NCI-H1092 treated with DMSO at 0.1 percent for 48 hours (cell line): ENCODE results near the gene NAE1.
"Not testable (repeated sequence)": the region's sequence is repeated elsewhere in the genome, so short reads cannot be mapped to it uniquely, and the experiment has no call there.

ENCODE experiments used
- DNase-seq: peaks from one replicate; lab custom pipeline; 2025; lab: John Stamatoyannopoulos, UW

Gene NAE1

DNA sequence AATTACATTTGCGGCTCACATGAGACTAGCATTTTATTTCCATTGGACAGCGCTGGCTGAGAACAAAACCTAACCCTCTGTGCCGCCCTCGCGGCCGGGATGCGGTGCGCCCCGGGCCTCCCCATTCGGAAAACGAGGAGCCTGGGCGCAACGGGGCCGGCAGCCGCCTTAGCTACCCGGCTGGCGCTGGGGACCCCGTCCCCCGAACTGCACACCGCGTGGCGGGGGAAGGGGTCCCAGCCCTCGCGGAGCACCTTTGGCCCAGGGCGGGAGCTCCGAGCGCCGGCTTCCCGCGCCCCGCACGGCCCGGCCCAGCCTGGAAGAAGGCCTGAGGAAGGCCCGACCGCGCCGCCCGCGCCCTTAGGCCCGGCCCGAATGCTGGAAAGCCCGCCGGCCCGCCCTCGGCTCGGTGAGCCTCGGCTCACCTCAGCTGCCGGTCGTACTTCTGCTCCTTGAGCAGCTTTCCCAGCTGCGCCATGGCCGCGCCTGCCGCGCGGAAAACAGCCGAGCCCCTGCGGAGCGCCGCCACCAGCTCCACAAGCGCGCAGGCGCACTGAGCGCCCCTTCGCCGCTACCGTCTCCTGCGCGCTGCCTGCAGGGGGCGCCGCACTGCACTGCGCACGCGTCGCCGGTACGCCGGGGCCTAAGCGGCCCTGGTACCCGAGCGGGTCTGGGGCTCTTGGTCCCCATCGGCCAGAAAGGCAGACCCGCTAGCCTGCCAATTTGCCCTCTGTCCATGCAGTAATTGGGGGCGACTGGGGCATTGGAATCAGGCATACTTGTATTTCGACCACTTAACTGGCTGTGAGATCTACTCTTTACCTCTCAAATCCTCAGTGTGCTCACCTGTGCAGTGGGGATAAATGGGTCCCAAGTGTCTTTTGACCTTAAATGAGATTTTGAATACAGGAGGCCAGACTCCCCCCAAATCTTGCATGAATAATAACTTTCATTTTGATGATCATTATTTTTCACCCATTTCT is at the start of gene NAE1:
TSS of gene NAE1 (minus strand) at position 555 of the 983 bp plus-strand sequence. CDS start at position 478, 77 bp downstream.
- peak; percentile 92 for DNase-seq

DNA sequence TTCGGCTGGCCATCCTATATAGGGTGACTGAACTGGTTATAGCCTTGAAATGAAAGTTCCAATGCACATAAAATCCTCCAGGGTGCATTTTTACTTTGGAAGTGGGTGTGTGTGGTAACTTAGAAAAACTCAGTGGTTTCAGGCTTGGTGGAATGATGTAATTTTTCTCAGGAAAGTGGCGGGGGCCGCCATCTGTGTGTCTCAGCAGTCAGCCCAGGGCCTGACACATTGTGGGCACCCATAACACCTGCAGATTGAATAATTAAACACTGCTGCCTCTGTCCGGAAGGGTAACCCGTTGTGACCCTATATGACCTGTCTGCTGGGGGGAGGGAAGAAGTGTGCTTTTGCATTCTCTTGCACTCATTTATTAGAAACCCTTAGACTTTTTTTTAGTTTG is 47.3 kb upstream of the NAE1 start:
- no peak for DNase-seq

DNA sequence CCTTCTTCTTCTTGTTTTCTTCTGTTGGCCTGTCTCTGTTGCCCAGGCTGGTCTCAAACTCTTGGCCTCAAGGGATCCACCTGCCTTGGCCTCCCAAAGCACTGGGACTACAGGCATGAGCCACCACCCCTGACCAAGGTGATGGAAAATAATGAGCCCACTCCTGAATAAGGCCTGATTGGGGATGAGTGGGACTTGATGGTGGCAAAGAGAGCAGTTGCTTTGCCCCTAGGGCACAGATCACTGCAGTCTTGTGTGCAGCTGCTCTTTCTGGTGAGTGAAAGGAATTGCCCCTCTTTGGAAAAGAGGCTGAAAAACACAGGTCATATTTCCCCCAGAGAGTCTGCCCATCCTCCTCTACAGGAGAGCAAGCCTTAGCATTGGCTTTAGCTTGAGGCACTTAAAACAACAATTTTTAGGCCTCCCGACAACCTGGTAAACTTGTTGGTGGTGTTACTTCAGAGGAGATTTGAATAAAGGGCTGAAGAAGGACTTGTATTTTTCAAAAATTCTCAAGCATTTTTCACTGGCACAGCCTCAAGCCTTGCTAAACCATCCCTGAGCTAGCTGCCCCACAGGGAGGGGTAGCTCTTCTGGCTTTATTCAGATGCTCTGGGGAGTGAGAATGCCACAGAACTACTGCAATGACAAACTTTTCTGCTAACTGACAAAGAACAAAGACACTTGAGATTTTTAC is 43.5 kb upstream of the NAE1 start:
- no peak for DNase-seq

GRCh38 chr16:66873685-66874055 is 42.9 kb upstream of the NAE1 start:
- no peak for DNase-seq

DNA sequence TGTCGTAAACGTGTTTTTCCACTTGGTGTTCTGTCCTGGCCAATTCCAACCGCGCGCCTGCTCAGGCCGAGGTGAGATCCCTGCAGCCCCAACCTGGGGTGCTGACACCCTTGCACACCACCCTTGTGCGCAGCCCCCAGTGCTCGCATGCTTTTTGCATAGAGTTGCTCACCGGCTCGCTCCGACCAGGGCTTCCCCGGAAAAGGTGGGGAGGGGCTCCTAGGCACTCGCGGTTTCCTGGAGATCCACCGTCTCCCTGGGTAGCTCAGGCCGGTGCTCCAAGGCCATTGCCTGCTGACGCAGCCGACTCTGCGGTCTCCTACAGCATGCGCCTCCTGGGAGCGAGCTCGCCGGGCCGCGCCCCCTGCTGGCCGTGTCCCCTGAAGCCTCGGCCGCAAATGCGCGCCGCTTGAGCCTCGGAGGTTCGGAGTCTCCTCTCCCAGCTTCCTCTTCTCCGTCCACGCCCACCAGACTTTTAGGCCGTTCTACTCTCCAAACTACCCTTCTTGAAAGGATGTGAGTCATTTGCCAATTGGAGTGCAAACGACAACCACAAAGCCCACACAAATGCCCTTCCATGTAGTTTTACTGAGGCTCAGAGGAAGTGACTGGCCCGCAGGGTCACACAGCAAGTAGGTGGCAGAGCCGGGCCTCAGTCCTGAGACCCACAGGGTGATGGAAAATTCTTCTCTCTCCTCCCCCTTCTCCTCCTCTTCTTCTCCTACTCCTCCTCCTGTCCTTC is 42.3 kb upstream of the NAE1 start:
- peak; percentile 64 for DNase-seq

DNA sequence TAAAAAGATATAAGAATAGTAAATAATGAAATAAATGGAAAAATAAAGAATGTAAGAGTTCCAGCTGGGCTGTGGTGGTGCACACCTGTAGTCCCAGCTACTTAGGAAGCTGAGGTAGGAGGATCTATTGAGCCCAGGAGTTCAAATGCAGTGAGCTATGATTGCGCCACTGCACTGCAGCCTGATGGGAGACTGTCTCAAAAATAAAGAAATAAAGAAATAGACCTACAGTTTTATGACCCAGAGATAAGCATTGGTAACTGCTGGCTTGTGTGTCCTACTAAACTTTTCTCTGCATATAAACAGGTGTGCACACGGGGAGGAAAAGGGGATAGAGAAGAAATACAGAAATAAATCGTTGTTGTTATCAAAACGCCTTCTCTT is 41.8 kb upstream of the NAE1 start:
- DNase-seq = no peak

DNA sequence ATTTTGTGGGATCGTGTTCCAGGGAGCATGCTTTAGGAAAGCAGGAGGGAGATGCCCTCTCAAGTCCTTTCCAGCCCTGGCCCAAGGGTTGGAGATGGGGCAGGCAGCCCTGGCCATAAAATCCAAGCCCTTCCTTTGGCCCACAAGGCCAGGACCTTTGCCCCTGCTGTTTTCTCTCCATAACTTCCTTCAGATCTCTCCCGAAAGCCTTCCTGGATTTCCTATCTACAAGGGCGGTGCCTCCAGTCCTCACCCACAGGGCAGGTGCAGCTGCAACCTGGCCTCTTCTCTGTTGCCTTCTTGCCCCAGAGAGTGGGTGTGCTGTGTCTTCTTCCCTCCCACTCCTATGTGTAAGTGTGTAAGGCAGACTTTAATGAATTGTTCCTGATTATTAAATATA is 41.1 kb upstream of the NAE1 start:
- DNase-seq = no peak

- not testable (repeated sequence) for DNase-seq
Measured at GRCh38 chr16:66871363-66871762, 40.6 kb upstream of the NAE1 start.

DNA sequence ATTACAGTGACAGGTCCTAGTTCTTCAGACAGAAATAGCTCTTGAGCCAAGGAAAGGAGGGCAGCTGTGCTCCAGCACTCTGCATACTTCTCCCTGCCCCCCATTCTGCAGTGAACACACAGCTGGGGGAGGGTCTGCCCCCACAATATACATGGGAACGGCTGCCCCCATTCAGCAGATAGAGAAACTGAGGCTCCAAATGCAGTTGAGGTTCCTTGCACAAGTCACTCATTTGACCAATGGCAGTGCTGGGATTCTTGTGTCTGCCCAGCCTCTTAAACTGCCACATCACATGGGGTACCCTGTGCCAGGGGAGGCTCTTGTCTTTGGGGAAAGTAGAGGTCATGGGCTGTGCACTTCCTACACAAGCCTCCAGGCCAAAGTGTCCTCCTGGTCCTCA is 38.6 kb upstream of the NAE1 start:
- no peak for DNase-seq

DNA sequence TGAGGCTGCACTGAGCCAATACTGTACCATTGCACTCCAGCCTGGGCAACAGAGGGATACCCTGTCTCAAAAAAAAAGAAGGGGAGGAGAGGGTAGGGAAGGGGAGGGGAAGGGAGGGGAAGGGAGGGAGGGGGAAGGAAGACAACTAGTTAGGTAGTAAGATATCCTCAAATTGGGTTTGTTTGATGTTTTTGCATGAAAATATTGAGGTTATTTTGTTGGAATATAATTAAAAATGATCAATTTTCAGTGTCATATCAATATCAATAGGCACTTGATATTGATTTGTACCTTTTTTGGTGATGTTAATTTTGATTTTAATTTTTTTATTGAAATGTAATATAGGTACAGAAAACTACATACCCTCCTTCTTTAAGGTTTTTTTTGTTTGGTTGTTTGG is 32.9 kb upstream of the NAE1 start:
- no peak for DNase-seq

GRCh38 chr16:66862023-66862520 is 31.3 kb upstream of the NAE1 start:
- DNase-seq = no peak

GRCh38 chr16:66859397-66860068 is 28.8 kb upstream of the NAE1 start:
- DNase-seq = no peak

DNA sequence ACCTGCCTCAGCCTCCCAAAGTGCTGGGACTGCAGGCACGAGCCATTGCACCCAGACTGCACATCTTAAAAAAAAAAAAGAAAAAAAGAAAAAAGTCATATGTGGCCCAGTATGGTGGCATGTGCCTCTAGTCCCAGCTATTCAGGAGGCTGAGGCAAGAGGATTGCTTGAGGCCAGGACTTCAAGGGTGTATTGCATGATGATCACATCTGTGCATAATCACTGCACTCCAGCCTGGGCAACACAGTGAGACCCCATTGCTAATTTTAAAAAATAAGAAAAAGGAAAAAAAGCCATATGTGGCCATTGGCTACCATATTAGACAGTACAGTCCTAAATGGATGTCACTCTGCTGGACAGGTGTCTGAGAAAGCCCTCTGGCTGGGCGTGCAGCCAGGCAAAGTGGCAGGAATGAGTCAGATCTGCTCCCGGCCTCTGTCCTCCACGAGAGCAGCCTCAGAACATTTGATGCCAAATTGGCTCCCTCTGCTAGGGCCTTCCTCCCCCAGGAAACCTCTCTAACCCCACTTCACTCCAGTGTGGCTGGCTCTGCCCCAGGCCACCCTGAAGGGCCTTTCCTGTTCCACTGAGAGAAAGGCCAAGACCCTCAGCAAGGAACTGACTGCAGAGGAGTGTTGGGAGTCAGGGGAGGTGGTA is 28.1 kb upstream of the NAE1 start:
- peak; percentile 52 for DNase-seq

DNA sequence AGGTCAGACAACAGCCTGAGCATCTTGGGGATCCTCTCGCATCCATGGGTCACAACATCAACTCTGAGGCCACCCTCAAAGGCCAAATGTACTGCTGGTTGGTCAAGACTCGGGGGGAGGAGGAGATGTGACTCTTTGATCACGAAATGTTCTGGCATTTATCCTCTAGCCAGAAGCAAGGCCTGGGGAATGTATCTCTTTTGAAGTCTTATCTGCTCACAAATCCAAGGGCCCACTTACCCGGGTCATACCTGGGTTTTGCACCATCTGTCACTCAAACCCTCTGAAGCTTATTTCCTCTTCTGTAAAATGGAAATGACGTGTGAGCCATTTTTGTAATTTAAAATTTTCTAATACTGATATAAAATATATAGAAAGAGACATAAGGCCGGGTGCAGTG is 26.7 kb upstream of the NAE1 start:
- no peak for DNase-seq

- DNase-seq = no peak
Measured at GRCh38 chr16:66856801-66857200, 26.0 kb upstream of the NAE1 start.

DNA sequence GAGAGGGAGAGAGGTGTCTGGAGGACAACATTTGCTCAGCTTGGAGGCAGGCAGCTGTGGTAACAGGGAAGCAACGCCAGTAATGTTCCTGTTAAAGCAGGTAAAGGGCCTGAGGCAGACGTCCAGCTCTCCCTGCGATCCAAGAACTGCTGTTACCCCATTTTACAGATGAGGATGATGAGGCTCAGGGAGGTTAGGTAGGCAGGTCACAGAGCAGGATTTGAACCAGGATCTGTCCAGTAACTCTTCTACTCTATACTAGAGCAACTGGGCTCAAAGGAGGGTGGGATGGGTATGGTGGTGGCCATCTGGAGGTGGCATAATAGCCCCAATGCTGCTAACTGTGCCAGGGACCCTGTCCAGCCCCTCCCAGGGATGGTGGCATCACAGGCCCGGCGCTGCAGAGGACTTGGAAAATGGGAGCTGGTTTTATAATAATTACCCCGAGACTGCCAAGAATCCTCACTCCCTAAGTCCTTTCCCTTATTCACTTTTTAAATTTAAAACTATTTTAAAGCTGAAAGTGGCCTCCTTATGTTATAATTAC is 25.5 kb upstream of the NAE1 start:
- no peak for DNase-seq

- no peak for DNase-seq
Measured at GRCh38 chr16:66853261-66854139, 22.7 kb upstream of the NAE1 start.

DNA sequence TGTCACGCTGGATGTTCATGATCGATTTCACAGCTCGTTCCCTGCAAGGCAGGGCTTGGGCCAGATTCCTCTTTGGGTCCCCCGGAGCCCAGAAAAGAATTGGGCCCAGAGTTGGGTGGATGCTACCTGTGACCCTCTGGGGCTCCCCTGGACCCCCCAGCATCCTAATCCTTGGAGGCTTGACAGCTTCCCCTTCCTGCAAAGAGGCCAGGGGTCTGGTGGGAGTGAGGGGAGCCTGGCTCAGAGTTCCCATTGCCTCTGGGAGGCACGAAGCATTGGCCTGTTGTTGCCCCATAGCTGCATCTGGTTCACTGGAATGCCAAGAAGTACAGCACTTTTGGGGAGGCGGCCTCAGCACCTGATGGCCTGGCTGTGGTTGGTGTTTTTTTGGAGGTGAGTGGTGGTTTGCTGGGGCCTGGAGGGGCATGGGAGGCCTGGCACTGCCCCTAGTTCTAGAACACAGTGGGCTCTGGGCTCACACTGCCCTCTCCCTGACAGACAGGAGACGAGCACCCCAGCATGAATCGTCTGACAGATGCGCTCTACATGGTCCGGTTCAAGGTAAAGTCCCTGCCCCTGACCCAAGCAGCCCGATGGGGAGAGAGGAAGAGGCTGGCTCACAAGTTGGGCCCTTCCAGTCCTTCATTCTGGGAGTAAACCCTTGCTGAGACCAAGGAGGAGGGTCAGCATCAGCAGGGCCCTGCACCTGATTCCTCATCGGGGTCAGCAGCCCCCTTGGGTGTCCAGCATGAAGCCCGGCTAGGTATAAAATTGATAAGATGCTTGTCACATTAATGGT is 20.6 kb upstream of the NAE1 start:
- DNase-seq = no peak
